Sciatic nerve (tissue), 2 donors: ENCODE results near the gene WDR5B. TPM values are rescaled to one million over a fixed set of nuclear protein-coding genes. Genes with fewer than 3 reads are reported as not detected.
"Not testable (repeated sequence)": the region's sequence is repeated elsewhere in the genome, so short reads cannot be mapped to it uniquely, and the experiment has no call there.

Experiments
- ATAC-seq: fragments of 200-7000 bp; cut with Tn5 transposase; one replicate; pipeline ENCODE4 v1.9.1; 2020; ENCODE audit warnings: mild to moderate bottlenecking, moderate library complexity
- DNase-seq: peaks from one replicate; pipeline ENCODE4 v3.0.0-alpha.2; 2020; ENCODE audit warnings: low spot score
- intact Hi-C: fragments of 100-400 bp; cut with DNase I; formaldehyde crosslinking; loops from one replicate; pipeline ENCODE4 v1.14.2; 2022
- total RNA-seq: library from RNA; stranded (reverse); fragmentation: NEBNext Ultra II Directional; extraction: Animal tissue kit (Norgen Biotek cat#: 25700); gene quantifications from one replicate; pipeline ENCODE4 v1.2.1, GENCODE V29; 2021
- donor health status: DM: no; HTN: no; CAD: no.
- donor health status: DM: no; HTN: no; CAD: no.

Gene WDR5B
- total RNA-seq, 1 donor from 2014 or later = 5.3 TPM

- intact Hi-C loops = loop anchor here (5.0 kb wide), 1 partner anchor 298 kb away; the partner anchor contains the start of gene PARP14
- ATAC-seq (peak; percentile 99), DNase-seq (peak; percentile 95)
Measured at GRCh38 chr3:122383771-122384697, 31.8 kb downstream of the WDR5B start, which contains the start of gene FAM162A. Gene FAM162A, plus strand, starts transcription at chr3:122384182. Its CDS starts 84 bp downstream, at chr3:122384266.

- intact Hi-C loops = loop anchor here (5.0 kb wide), 1 partner anchor 299 kb away; the partner anchor contains the start of gene PARP14
- DNase-seq (peak; percentile 90), ATAC-seq (peak; percentile 93)
Measured at GRCh38 chr3:122382888-122383666, 32.8 kb downstream of the WDR5B start, which contains the start of gene MIX23. Gene MIX23, minus strand, starts transcription at chr3:122383231. Its CDS starts 7 bp downstream, at chr3:122383224.

- no peak for DNase-seq
- intact Hi-C loops = no loop called here
- no peak for ATAC-seq
Measured at GRCh38 chr3:122377975-122378374, 37.9 kb downstream of the WDR5B start.

GRCh38 chr3:122374034-122374433 lies 41.8 kb downstream of the WDR5B start:
- ATAC-seq (no peak), DNase-seq (no peak)
- intact Hi-C loops = no loop called here

GRCh38 chr3:122366379-122366749 lies 49.5 kb downstream of the WDR5B start:
- no peak for DNase-seq
- intact Hi-C loops = no loop called here
- ATAC-seq = no peak

GRCh38 chr3:122365582-122366378 lies 50.1 kb downstream of the WDR5B start:
- ATAC-seq, DNase-seq, intact Hi-C loops: not testable (repeated sequence)

- ATAC-seq (no peak), DNase-seq (no peak)
- intact Hi-C loops = no loop called here
Measured at GRCh38 chr3:122365073-122365472, 50.8 kb downstream of the WDR5B start.

GRCh38 chr3:122364490-122364889 lies 51.4 kb downstream of the WDR5B start:
- ATAC-seq (no peak), DNase-seq (no peak)
- intact Hi-C loops = no loop called here

Other genes starting within 250 kb of the WDR5B start
- gene CASR, start 232.4 kb downstream of the WDR5B start, total RNA-seq = not detected
- 6.3 TPM for gene CSTA, start 90.8 kb downstream of the WDR5B start, total RNA-seq
- 28.1 TPM for gene MIX23, start 32.8 kb downstream of the WDR5B start, total RNA-seq
- 36.1 TPM for gene FAM162A, start 31.9 kb downstream of the WDR5B start, total RNA-seq
- 68.7 TPM for gene KPNA1, start 98.9 kb upstream of the WDR5B start, total RNA-seq
- 33.9 TPM for gene PARP9, start 148.2 kb upstream of the WDR5B start, total RNA-seq
- 31.5 TPM for gene DTX3L, start 148.3 kb upstream of the WDR5B start, total RNA-seq
- gene PARP15, start 161.6 kb upstream of the WDR5B start, total RNA-seq = 3.3 TPM